Stimulated activated CD8-positive, alpha-beta memory T cell treated with anti-CD3 and anti-CD28 coated beads, Interleukin-15, amount 100 ng/mL, for 24 hours (primary cell): Measurements from ENCODE around the gene TDRD6.
"Not testable (repeated sequence)": the region's sequence is repeated elsewhere in the genome, so short reads cannot be mapped to it uniquely, and the experiment has no call there.

Experiments used
- DNase-seq: peaks from one replicate; pipeline ENCODE4 v3.0.0-alpha.2; 2020; ENCODE audit warnings: low read depth

The TDRD6 gene, protein sequence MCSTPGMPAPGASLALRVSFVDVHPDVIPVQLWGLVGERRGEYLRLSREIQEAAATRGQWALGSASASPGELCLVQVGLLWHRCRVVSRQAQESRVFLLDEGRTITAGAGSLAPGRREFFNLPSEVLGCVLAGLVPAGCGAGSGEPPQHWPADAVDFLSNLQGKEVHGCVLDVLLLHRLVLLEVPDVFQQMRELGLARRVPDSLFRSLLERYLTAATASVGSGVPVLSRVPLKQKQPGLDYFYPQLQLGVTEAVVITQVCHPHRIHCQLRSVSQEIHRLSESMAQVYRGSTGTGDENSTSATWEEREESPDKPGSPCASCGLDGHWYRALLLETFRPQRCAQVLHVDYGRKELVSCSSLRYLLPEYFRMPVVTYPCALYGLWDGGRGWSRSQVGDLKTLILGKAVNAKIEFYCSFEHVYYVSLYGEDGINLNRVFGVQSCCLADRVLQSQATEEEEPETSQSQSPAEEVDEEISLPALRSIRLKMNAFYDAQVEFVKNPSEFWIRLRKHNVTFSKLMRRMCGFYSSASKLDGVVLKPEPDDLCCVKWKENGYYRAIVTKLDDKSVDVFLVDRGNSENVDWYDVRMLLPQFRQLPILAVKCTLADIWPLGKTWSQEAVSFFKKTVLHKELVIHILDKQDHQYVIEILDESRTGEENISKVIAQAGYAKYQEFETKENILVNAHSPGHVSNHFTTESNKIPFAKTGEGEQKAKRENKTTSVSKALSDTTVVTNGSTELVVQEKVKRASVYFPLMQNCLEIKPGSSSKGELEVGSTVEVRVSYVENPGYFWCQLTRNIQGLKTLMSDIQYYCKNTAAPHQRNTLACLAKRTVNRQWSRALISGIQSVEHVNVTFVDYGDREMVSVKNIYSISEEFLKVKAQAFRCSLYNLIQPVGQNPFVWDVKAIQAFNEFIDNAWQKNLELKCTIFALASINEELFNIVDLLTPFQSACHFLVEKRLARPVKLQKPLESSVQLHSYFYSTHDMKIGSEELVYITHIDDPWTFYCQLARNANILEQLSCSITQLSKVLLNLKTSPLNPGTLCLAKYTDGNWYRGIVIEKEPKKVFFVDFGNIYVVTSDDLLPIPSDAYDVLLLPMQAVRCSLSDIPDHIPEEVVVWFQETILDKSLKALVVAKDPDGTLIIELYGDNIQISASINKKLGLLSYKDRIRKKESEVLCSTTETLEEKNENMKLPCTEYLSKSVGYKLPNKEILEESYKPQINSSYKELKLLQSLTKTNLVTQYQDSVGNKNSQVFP (N-terminal part only)

DNA sequence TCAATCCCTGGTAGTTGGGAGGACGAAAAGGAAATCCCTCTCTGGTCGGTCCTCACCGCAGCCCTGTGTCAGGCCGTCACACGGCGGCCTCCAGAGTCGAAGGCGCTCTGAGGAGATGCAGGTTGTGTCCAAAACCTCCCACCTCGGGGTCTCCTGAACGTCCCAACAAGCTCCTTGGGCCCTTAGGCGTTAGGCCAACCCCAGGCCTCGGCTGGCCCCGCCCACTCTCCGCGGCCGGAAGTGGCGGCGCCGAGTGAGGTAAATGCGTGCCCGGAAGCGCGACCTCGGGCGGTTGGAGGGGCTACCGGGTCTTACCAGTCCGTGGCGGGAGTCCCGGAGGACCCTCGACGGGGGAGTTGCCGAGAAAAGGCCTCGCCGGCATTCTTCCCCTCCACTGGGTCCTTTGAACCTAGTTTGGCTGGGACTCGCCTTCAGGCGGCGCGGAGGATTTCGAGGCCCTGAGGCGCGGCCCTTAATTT, at the start of gene TDRD6:
TSS of gene TDRD6 (plus strand) at position 267 of the 479 bp plus-strand sequence. CDS start 244 bp downstream, outside the sequence.
- DNase-seq: no peak

DNA sequence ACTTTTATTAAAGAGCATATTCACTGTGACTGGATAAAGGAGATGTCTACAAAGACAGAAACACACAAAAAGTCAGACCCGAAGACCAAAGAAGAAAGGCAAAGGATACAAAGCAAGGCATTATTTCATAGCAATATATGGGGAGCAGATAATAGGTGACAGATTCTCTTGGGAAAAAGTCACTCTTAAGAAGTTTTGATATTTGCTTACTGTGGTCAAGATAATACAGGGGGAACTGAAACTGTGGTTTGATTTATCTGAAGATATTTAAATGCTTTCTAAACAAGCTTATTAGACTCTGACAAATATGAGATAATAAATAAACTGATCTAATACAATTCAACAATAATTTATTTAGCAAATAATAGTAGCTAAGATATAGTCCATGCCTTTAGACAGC, 49.8 kb upstream of the TDRD6 start:
- DNase-seq: no peak

DNA sequence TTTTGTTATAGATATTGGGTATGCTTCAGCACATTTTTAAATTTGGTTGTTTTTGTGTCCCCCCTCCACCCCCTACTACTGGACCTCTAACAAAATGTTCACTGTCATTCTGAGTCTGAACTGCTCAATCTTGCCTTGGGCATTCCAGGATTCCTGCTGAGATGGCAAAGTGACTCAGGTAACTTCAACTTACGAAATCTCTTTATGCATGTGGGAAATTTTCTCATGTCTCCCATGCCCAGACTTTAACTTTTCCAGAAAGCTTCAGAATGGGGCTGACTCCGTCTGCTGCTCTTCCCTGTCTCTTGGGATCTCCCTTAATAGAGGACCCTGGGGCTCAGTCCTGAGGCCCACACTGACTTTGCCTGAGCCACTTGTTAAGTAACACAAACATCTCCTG, 49.0 kb upstream of the TDRD6 start:
- no peak for DNase-seq

DNA sequence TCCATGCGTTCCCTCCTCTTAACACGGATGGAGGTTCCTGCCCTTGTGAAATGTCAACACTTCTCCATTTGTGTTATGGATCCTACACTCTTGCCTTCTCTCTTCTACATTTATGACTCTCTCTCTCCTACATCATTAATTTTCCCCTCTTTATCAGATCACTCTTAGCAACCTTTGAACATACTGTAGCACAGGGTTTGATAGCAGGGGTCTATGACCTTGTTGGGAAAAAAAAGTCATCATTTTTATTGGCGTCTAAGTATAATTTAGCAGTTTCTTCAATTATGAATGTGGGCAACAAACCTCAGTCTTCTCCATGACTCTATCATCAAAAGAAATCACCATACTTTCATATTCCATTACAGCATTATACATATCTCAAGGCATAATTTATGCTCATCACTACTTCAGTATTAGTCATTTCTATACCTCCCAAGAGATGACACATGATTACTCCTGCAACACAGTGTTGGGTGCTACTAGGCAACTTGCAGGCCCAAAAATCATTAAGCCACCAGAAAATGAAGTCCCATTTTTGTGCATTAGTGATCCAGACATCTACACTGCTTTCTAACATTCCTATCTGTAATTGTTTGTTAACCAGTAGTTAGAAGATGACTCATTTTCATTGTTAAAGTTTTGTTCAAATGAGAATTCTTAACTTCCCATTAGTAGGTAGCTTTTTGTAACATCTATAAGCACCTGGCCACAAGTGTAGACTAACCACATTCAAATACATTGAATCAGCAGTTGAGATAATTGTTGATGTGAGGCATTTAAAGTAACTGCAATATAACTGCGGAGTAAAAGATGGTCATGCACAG, 44.5 kb upstream of the TDRD6 start:
- no peak for DNase-seq

DNA sequence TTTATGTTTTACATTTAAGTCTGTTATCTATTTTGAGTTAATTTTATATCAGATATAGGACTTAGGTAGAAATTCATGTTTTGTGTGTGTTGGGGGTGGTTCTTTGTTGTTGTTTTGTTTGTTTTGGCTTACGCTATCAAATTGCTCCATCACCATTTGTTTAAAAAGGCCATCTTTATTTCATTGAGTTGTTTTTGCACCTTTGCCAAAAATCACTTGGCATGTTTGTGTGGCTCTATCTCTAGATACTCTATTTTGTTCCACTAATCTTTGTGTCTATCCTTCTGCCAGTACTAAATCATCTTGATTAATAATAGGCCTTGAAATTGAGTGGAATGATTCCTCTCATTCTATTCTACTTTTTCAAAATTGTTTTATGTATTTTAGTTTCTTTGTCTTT, 42.4 kb upstream of the TDRD6 start:
- no peak for DNase-seq

DNA sequence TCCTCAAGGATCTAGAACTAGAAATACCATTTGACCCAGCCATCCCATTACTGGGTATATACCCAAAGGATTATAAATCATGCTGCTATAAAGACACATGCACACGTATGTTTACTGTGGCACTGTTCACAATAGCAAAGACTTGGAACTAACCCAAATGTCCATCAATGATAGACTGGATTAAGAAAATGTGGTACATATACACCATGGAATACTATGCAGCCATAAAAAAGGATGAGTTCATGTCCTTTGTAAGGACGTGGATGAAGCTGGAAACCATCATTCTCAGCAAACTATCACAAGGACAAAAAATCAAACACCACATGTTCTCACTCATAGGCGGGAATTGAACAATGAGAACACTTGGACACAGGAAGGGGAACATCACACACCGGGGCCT, 39.6 kb upstream of the TDRD6 start:
- DNase-seq: not testable (repeated sequence)

DNA sequence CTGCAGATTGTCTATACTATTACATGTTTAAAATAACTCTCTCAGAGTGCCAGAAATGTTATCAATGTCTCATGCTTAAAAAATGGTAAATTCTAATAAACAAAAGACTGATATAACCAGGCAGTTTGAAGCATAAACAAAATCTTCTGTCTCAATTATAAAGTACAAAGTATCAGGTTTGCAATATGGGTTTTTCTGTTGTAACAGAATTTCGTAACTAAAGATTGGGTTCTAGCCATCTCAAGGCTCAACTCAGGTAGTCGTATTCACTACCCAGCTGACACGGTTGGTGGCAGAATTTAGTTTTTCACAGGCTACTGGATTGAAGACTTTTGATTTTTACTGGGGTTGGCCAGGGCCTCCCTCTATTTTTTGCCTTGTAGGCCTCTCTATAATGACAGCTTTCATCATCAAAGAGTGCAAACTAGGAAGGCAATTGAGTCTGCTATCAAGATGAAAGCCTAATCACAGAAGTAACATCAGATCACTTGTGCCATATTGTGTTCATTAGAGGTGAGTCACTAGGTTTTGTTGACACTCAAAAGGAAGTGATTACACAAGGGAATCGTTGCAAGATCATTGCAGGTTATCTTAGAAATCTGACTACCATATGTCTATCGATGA, 38.7 kb upstream of the TDRD6 start:
- no peak for DNase-seq

DNA sequence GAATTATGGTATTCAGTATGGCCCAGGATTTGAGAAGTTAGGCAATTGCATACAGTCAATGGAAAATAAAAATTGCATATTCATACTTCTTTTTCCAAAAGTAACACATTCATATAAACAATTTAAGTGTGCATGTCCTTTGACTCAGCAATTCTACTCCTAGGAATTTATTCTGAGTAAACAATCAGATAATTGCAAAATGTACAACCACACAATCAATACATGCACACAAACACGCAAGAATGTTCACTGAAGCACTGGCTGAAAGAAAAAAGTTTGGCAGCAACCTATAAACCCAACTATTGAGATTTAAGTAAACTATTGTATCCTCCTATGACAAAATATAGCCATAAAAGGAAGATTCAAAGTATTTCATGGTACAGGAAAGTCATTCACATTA, 36.7 kb upstream of the TDRD6 start:
- DNase-seq: no peak

DNA sequence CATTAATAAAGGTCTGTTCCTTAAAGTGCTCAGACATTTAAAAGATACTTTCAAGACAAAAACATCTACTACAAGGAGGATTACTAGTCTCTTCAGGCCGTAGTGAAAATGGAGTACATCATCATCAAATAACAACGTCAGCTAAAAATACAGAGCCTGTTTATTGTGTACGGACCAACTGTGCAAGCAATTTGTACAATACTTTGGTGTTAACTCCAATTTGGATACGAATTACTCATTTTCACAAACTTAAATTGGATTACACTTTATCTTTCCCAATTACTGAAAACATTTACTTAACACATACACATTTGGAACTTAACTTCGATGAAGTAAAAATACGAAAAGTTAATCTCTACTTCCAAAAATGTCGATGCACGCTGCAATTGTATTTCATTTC, 35.9 kb upstream of the TDRD6 start:
- DNase-seq: no peak

DNA sequence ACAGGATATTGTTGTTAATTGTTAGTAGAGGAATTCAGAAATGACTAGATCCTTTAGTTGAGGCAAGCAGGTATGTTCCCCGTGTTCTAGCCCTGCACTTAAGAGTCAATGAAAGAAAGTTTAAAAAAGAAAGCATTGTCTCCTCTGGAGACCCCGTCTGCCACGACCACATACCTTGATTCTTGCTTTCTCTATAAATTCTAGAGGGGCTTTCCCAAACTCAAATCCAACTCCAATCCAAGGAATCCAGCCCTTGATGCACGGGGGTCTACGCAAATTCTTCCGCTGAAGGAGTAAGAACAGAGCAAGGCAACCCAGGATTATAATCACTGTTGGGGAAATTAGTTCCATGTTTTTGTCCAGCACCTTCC, 35.5 kb upstream of the TDRD6 start:
- no peak for DNase-seq

DNA sequence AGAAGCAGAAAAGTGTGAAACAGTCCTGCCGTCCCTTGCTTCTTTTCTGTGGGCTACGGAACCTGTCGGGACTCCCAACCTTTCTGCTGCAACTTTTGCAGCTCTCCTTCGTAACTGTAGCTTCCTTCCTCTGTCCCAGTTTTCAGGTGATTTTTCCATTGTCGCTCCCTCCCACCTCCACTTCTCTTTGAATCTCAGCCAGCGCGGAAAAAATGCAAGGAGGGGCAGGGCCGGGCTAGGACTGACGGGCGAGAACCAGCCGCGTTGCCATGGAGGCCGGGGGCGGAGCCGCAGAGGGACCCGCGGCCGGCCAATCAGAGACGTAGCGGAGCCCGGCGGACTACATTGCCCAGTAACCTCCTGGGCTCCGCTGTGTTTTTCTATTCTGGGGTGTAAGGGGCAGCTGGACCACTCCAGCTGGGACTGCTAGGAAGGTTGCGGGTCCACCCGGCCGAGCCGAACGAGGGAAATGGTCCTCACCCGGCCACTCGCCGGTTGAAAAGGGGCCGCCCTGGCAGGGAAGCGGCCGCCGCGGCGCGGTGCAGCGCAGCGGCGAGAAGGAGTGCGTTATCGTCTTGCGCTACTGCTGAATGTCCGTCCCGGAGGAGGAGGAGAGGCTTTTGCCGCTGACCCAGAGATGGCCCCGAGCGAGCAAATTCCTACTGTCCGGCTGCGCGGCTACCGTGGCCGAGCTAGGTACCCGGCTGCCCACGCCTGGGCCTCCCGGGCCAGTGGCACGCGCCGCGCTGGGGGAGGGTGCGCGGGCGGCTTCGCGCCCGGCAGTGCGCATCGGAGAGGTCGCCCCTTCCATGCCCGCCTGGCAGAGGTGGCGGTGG, 34.9 kb upstream of the TDRD6 start, which contains the start of the genes CYP39A1 and SLC25A27:
TSS of gene CYP39A1 (minus strand) at position 216 of the 836 bp plus-strand sequence. CDS start 236 bp downstream, outside the sequence.
TSS of gene SLC25A27 (plus strand) at position 373 of the 836 bp plus-strand sequence. CDS start at position 591, 218 bp downstream.
- DNase-seq: peak; percentile 60

DNA sequence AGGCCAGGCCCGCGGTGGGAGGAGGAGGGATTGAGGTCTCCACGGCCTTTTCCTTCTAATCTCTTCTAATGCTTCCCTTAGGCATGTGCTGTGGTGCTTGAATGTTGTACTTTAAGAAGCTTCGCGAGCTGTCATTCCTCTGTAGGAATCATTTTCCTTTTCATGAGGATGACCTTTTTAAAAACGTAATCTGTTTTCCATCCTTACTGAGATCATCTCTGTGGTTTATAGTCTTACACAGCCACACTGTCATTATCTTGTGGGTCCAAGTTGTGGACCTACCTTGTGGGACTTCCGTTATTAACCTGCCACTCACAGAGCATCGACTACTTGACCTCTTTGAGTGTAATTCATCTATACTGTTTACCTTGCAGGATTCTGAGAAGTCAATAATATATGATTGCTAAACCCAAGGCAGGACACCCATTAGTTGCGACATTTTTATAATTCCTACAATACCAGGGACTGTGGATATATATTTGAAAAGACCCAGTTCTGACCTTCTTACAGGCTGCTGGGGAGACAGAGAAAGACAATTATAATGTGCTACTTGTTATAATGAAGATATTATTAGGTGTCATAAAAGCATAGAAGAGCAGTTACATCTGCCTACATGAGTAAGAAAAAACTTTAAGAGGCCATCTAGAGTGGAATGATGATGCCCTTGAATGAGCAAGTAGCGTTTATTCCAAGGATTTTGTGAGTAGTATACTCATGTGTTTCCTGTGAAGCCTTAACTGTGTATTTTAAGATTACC, 34.1 kb upstream of the TDRD6 start:
- DNase-seq: no peak

DNA sequence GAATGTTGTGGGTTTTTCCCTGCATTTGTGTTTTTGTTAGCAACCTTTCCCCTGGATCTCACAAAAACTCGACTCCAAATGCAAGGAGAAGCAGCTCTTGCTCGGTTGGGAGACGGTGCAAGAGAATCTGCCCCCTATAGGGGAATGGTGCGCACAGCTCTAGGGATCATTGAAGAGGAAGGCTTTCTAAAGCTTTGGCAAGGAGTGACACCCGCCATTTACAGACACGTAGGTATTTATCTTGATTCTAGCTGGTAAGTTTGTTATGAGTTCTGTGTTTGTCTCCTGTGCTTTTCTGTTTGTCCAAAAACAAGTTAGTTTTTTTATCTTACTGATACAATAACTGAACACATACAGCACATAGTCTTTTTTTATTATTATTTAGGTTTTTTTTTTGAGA, 31.9 kb upstream of the TDRD6 start:
- no peak for DNase-seq

DNA sequence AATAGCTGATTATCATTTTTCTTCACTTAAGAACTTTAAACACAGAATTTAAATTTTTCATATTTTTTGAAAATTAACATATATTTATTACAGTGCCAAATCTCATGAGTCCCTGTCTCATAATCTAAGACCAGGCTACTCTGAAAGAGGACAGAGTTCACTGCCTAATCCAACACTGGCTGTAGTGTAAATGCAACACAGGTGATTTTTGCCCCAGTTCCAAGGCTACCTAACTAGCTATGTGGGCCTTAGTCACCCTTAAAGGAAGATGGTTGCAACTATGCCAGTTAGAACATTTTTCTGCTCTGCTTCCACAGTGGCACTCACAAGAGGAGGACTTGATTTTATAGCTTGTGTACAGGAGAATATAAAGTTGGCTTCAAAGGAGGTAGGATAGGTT, 30.0 kb upstream of the TDRD6 start:
- no peak for DNase-seq

DNA sequence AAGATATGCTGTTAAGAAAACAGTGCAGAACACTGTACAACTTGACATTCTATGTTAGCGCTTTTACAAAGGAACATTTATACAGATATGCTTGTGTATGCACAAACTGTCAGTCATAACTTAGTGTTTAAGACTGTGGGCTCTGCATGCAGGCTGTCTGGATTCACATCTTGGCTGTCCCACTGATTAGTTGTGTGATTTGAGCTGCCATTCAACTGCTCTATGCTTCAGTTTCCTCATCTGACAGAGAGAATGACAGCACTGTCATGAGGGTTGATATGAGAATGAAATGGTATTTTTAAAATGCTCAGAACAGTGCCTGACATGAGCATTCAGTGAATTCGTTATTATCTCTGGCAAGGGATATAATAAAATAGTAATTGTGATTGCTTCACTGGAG, 26.2 kb upstream of the TDRD6 start:
- no peak for DNase-seq

DNA sequence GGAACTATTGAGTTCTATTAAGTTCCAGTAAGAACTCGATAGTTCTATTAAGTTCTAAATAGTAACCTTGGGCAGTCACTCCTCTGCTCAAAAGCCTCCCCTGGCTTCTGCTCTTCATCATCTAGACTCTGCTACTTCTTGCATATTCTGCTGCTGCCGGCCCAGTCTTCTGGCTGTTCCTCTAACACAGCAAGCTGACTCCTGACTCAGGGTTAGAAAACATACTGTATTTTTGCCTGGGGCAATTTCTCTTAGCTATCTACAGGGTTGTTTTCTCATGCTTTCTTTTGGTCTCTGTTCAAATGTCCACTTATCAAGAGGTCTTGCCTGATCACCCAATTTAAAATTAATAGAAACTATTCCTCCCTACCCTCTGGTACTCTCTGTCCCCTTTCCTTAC, 20.3 kb upstream of the TDRD6 start:
- DNase-seq: no peak

DNA sequence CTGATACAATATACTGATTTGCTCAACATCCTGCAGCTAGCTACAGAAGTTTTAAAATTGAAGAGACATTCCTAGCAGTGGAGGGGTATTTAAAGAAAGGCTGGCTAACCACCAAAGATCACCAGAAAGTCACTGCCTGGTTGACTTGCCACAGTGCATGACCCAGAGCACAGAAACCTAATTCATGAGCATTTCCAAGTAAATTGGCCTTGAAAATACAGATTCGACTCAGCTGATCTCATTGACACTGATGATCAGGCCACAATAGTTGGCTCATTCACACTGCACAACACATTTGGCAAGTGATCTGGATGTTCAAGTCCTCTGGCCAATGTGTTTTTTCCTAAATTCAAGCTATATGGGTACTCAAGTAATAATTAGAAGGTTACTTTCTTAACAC, 13.3 kb upstream of the TDRD6 start:
- DNase-seq: no peak

DNA sequence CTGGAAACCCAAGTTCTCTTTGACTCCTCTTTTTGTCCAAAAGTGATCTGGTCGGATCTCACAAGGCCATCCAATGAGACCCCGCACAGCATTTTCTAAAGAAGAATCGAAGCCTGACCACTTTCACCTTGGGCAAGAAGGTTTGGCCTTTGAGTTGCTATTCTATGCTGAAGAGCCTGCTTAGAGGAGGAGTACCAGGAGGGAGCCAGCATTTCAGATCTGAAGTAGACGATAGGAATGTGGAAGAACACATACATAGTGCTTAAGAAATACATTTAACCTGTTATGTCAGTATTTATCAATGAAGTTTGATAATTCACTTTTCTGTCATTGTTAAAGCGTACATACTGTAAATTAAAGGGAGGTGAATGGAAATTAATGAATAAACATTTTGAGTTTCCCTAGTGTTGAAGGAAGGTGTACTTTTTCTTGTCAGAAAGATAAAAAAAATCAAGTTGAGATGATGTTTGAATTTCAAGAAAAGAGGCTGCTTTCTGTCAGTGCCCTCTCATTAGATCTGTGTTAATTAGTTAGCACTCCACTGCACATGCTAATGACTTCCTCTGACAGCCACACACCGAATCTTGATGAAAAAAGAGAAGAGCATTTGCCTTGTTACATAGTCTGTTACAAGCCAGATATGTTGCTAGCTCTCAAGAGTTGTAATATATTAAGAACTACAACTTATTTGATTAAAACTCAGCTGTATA, 10.9 kb upstream of the TDRD6 start:
- no peak for DNase-seq
